GM08714 (cell line): ENCODE data around the gene MYEOV.

Experiments
- H3K4me3 ChIP-seq: fragments of 200-500 bp; sonication (Bioruptor generic); 2 replicates; pipeline ENCODE4 v1.5.1; 2014; ENCODE audit warnings: mild to moderate bottlenecking, low read length, inconsistent platforms
- ZNF274 ChIP-seq: IDR thresholded peaks from 2 replicates; pipeline ENCODE4 v1.6.1; 2012; ENCODE audit warnings: mild to moderate bottlenecking, low read depth, low read length

The MYEOV gene

DNA sequence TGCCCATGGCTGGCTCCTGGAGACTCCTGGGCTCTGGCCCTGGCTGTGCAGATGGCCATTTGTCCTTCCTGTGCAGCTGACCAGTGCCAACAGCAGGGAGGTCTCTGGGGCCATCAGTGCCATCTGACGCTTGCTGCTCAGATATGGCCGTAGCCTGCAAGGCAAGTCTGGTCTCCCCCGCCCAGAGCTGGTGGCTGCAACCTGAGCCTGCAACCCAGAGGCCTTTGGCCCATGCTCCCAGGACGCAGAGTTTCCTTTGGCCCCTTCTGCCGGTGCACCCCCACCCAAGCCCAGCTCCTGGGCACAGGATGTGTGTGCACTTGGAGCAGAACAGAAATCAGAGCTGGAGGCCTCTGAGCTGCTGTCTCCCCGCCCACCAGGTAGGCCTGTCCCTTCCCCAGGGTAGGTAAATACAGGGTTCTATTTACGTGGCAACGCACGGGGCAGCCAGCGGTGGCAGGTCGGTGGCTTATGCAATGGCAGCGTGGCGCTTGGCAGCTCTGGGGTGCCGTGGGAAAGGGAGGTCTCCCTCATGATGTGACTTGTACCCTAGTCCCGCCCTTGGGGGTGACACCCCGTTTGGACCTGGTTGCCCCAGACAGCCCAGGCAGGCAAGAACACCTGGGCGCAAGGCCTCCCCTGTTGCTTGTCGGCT, 21.0 kb upstream of the MYEOV start:
- TF ChIP-seq ZNF274 = no peak
- H3K4me3 ChIP-seq = no peak overlapping the region

- no peak overlapping the region for H3K4me3 ChIP-seq
- TF ChIP-seq ZNF274 = no peak
These were observed 20.4 kb upstream of the MYEOV start for GRCh38 chr11:69273571-69273970.

GRCh38 chr11:69274531-69275016, 19.4 kb upstream of the MYEOV start:
- TF ChIP-seq ZNF274 = no peak
- no peak overlapping the region for H3K4me3 ChIP-seq

GRCh38 chr11:69275178-69275577, 18.8 kb upstream of the MYEOV start:
- TF ChIP-seq ZNF274 = no peak
- H3K4me3 ChIP-seq = no peak overlapping the region

DNA sequence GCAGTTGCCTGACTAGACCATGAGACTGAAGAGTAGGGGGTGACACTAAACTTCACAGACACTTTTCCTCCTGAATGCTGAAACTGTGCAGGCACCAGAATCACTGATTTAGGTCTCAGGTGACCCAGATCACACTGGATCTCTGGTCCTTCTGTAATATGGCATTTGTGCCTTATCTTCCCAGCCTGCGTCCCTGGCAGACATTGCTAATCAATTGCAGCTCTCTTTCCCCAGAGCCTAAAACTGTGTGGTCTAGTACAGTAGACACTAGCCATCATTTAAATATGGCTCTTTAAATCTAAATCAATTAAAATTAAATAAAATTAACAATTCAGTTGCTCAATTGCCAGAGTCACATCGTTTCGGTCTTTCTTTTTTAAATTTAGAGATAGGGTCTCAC, 17.8 kb upstream of the MYEOV start:
- H3K4me3 ChIP-seq = no peak overlapping the region
- TF ChIP-seq ZNF274 = no peak

- no peak overlapping the region for H3K4me3 ChIP-seq
- no peak for TF ChIP-seq ZNF274
These were observed 16.7 kb upstream of the MYEOV start for GRCh38 chr11:69277074-69277809.

DNA sequence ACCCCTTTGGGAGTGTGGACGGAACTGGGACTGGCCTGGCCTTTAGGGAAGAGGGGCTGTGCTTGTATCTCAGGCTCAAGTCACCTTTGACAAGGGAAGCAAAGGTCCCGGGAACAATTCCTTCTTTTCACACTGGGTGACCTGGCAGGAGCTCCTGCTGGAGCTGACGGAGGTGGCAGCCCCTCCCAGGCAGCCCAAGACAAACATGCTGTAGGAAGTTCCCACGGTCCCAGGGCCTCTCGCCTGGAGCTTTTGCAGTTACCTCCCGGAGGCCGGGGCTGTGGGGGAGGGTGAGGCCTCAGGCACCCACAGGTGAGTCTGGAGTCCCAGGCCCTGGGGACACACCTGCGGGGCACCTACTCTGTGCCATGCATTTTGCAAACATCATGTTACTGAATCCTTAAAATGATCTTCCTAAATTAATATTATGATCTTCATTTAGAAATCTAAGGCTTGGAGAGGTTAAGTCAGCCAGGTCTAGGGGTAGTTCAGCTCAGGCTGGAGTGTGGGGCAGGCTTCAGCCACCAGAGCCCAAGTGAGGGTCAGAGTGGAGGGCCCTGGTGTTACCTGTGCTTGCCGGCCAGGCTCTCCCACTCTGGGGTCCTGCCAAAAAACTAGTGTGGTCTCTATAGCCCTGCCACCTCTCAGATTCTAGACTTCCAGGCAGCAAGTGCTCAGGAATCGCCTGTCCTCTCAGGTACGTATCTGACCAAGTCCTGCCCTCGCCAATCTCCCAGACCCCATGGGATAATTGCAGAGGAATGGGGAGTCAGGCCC, 15.7 kb upstream of the MYEOV start:
- no peak for TF ChIP-seq ZNF274
- no peak overlapping the region for H3K4me3 ChIP-seq

GRCh38 chr11:69280451-69280850, 13.5 kb upstream of the MYEOV start:
- TF ChIP-seq ZNF274 = no peak
- no peak overlapping the region for H3K4me3 ChIP-seq

DNA sequence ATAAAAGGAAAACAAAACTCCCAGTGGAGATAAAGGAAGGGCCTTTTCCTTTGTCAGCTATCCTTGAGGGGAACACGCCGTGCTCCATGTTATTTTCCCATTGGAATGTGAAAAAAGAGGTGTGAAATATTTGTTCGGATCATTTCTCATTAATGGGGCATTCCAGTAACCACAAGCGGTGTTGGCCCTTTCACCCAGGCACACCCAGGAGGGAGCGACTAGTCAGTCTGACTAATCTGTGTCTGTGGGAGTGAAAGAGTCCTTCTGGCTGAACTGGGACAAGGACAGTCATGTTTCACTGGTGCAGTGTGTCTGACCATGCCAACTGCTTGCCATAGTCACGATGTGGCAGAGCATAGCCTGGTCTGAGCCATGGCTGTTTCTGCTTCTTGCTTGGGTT, 13.0 kb upstream of the MYEOV start:
- TF ChIP-seq ZNF274 = no peak
- no peak overlapping the region for H3K4me3 ChIP-seq

GRCh38 chr11:69283446-69283845, 10.5 kb upstream of the MYEOV start:
- no peak overlapping the region for H3K4me3 ChIP-seq
- no peak for TF ChIP-seq ZNF274

DNA sequence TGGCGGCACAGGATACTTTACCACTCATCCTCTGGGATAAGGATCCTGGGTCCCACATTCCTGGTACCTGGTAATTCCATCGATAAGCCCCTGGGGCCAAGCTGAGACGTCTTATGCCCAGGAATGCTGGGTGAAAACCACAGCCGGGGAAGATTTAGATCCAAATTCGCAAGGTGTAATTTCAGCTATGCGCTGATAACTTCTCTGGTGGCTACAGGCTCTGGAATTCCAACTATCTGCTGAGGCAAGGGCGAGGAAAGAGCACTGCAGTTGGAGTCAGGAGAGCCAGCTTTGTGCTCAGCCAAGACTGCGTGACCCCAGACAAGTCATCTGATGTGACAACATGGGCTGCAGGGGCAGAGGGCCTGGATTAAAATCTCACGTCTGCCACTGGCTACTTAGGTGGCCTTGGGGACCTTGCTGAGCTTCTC, 9.9 kb upstream of the MYEOV start:
- H3K4me3 ChIP-seq = no peak overlapping the region
- no peak for TF ChIP-seq ZNF274

DNA sequence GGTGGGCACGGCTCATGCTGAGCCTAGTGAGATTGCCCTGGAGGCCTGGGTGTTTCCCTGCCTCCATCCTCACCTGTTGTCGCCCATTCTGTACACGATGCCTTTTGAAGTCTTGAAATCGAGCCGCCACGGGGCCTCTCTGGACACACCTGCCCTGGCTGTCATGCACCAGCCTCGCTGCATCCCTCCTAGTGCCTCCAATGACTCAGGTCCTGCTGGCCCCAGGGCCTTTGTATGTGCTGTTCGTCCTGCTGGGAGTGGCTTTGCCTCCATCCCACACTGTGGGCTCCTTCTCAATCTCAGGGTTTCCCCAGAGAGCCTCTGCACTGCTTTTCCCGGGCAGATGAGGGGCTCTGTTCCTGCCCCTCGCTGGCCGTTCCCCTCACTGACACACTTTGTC, 8.9 kb upstream of the MYEOV start:
- TF ChIP-seq ZNF274 = no peak
- no peak overlapping the region for H3K4me3 ChIP-seq

DNA sequence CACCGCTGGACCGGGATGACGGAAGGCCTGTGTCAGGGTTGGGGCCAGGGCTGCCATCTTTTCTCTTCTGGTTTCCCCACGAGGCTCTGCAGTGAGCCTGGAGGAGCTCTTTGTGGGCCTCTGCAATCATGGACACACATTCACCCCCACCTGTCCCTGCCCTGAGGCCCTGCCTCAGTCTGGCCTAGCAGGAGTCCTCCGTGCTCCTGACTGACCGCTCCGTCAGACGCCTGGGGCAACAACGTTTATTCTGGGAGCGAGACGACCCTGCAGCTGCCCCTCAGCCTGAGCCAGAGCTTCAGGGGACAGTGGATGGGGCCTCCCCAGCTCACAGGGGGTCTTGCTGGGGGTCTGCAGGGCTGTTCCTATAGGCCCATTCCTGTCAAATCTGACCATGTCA, 8.2 kb upstream of the MYEOV start:
- no peak for TF ChIP-seq ZNF274
- no peak overlapping the region for H3K4me3 ChIP-seq
